CD8-positive, alpha-beta memory T cell (primary cell): ENCODE data around the gene TULP4. TPM values are rescaled to one million over a fixed set of nuclear protein-coding genes. Genes with fewer than 3 reads are reported as not detected.
A peak's percentile ranks its signal among the peaks of the same experiment; 100 is the strongest.

Experiments
- CTCF ChIA-PET: fragments of 350-600 bp; sonication (Branson Sonifier 250); formaldehyde crosslinking; loops from one replicate; lab custom pipeline; 2021; ENCODE audit warnings: antibody characterized with exemption; lab: Charles Lee
- POLR2A ChIA-PET: fragments of 350-600 bp; sonication (Branson Sonifier 250); formaldehyde crosslinking; loops from one replicate; lab custom pipeline; 2021; ENCODE audit warnings: antibody characterized with exemption; lab: Charles Lee
- DNase-seq, 5 donors: peaks; one replicate each; pipeline versions ENCODE4 v3.0.0 to v3.0.0-alpha.2; 2020 to 2022; ENCODE audit warnings: mixed read lengths in 1 of 5
- H3K27ac ChIP-seq: one replicate; pipeline ENCODE4 v1.7.0; 2013; ENCODE audit warnings: low read depth, mild to moderate bottlenecking, low read length, moderate library complexity
- H3K27me3 ChIP-seq: 2 replicates; pipeline ENCODE4 v1.7.0; 2013; ENCODE audit warnings: low read length, mild to moderate bottlenecking; ENCODE audit not compliant: insufficient read depth, poor library complexity, severe bottlenecking
- H3K36me3 ChIP-seq: 2 replicates; pipeline ENCODE4 v1.7.0; 2013; ENCODE audit warnings: mild to moderate bottlenecking, low read length, moderate library complexity; ENCODE audit not compliant: insufficient read depth
- H3K4me1 ChIP-seq: 2 replicates; pipeline ENCODE4 v1.7.0; 2013; ENCODE audit warnings: mild to moderate bottlenecking, low read length, moderate library complexity; ENCODE audit not compliant: insufficient read depth
- H3K4me3 ChIP-seq: 2 replicates; pipeline ENCODE4 v1.7.0; 2013; ENCODE audit warnings: mild to moderate bottlenecking, low read length
- H3K9me3 ChIP-seq: 2 replicates; pipeline ENCODE4 v1.7.0; 2013; ENCODE audit warnings: mild to moderate bottlenecking, low read length
- H3K27ac Mint-ChIP-seq, 8 donors: one replicate each; pipeline ENCODE4 v1.8.0; 2020 to 2021; ENCODE audit warnings: mixed read lengths in 8 of 8, mild to moderate bottlenecking in 6 of 8, inconsistent platforms in 3 of 8, moderate library complexity in 3 of 8
- H3K27me3 Mint-ChIP-seq, 2 donors: one replicate each; pipeline ENCODE4 v1.8.0; 2020 to 2021; ENCODE audit warnings: mixed read lengths in 2 of 2, mild to moderate bottlenecking in 1 of 2, moderate library complexity in 1 of 2
- H3K36me3 Mint-ChIP-seq, 3 donors: one replicate each; pipeline ENCODE4 v1.8.0; 2020 to 2021; ENCODE audit warnings: mixed read lengths in 3 of 3, inconsistent platforms in 1 of 3, mild to moderate bottlenecking in 1 of 3
- H3K4me1 Mint-ChIP-seq, 3 donors: one replicate each; pipeline ENCODE4 v1.8.0; 2020 to 2021; ENCODE audit warnings: mixed read lengths in 3 of 3, inconsistent platforms in 1 of 3, mild to moderate bottlenecking in 1 of 3
- H3K4me3 Mint-ChIP-seq, 7 donors: one replicate each; pipeline ENCODE4 v1.8.0; 2020 to 2021; ENCODE audit warnings: mixed read lengths in 7 of 7, mild to moderate bottlenecking in 6 of 7, moderate library complexity in 4 of 7, inconsistent platforms in 2 of 7
- H3K9me3 Mint-ChIP-seq, 5 donors: one replicate each; pipeline ENCODE4 v1.8.0; 2020 to 2022; ENCODE audit warnings: mixed read lengths in 5 of 5, mild to moderate bottlenecking in 3 of 5, moderate library complexity in 2 of 5, inconsistent platforms in 1 of 5
- polyA plus RNA-seq: library from polyadenylated mRNA; unstranded; fragments of 300-500 nt; fragmentation: Illumina TruSeq; gene quantifications from one replicate; pipeline ENCODE4 v1.2.3, GENCODE V29; 2021
- total RNA-seq, 2 experiments: library from RNA; stranded (reverse); gene quantifications; one replicate each; pipeline ENCODE4 v1.2.3, GENCODE V29; 2021

TULP4 gene
- total and polyA plus RNA-seq, 3 experiments from 2014 or later, result 26.9 to 50.1 (median 32.1) TPM

DNA sequence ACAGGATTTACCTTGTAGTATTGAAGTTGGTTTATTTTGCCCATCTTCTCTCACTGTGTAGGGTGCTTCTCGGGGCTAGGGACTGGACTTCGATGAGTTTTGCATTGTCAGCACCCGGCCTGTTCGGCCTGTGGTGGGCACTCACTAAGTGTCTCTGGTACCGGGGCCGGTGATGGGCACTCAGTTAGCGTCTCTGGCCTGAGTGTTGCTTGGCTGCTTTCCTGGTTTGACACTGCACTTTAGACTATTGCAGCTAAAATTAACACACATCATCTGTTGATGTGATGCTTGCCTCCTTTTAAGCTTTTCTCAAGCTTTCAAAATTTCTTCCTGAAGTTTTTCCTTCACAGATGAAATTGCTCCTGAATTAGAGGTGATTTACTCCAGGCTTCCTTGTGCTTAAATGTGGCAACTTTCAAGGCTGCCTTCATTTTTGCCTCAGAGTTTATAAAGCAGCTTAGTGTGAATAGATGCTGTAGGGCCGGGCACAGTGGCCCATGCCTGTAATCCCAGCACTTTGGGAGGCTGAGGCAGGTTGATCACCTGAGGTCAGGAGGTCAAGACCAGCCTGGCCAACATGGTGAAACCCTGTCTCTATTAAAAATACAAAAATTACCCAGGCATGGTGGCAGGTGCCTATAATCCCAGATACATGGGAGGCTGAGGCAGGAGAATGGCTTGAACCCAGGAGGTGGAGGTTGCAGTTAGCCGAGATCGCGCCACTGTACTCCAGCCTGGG is 41.7 kb upstream of the TULP4 start:
- Mint-ChIP-seq H3K36me3 (peaks cover 6 to 27% (median 7%) of the 10 kb centered on the region in 3 donors), H3K27me3 (no peaks in the 10 kb centered on the region), H3K9me3 (no peaks in the 10 kb centered on the region), H3K4me3 (peak overlapping the region in 6 of 7 donors; percentile 35 to 78 (median 46)), H3K27ac (peak overlapping the region; percentile 29 to 85 (median 72)), H3K4me1 (peaks cover 31 to 39% (median 37%) of the 10 kb centered on the region in 3 donors)
- Histone ChIP-seq H3K4me1 (peaks cover 18% of the 10 kb centered on the region), H3K9me3 (no peaks in the 10 kb centered on the region), H3K27ac (peak overlapping the region; percentile 17), H3K27me3 (no peaks in the 10 kb centered on the region), H3K4me3 (no peak overlapping the region), H3K36me3 (no peaks in the 10 kb centered on the region)
- CTCF ChIA-PET, result interaction anchor here (0.7 to 2.6 kb wide), 2 partner anchors 56 to 873 kb away, joined by 3 to 9 read pairs; no protein-coding TSS in a partner anchor
- DNase-seq, result no peak
- POLR2A ChIA-PET, result interaction anchor here (0.5 to 2.4 kb wide), 5 partner anchors 8 to 38 kb away, joined by 3 to 10 read pairs (median 3); no protein-coding TSS in a partner anchor

DNA sequence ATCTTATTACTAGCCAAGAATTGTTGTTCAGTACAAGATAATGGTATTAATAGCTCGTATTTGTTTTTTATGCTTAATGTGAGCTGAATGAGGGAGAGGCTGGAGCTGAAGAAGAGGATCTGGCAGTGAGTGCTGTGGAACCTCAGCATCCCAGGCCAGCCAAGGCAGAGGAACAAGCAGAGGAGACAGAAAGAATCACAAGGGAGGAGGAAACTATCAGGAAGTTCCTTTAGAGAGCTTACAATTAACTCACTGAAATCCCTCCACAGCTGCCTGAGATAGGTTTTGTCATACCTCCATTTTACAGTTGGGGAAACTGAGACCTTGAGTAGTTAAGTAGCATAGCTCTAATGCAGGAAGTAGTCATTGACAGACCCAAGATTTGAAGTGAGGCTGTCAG is 39.9 kb upstream of the TULP4 start:
- no peaks in the 10 kb centered on the region for H3K27me3 ChIP-seq
- ChIA-PET CTCF (interaction anchor here (1.4 kb wide), 1 partner anchor 51 kb away, joined by 6 read pairs; no protein-coding TSS in a partner anchor), POLR2A (no interaction called here)
- Mint-ChIP-seq H3K4me1 (peaks cover 32 to 44% (median 40%) of the 10 kb centered on the region in 3 donors), H3K9me3 (no peaks in the 10 kb centered on the region), H3K36me3 (peaks cover 6 to 26% (median 8%) of the 10 kb centered on the region in 3 donors), H3K27ac (no peak overlapping the region), H3K27me3 (no peaks in the 10 kb centered on the region), H3K4me3 (no peak overlapping the region)
- no peak overlapping the region for H3K27ac ChIP-seq
- no peaks in the 10 kb centered on the region for H3K36me3 ChIP-seq
- no peaks in the 10 kb centered on the region for H3K9me3 ChIP-seq
- peaks cover 18% of the 10 kb centered on the region for H3K4me1 ChIP-seq
- no peak for DNase-seq
- H3K4me3 ChIP-seq, result no peak overlapping the region

DNA sequence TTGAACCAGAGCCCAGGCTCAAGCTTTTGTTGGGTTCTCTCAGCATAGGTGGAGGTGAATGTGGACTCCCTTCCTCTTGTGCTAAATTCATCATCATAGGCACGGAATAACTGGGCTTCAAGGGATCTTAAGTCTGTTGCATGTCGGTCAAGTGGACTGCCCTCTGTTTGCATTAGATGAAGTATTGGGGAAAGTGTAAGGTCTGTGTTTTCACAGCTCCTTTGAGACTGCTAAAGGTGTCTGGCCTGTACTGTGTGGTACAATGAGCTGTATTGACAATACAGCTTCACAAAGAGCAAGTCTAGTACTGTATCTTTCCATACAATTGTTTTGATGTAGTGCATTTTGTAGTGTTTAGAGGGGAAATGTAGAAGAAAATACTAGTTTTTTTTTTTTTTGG is 34.3 kb upstream of the TULP4 start:
- Mint-ChIP-seq H3K36me3 (peaks cover 6 to 17% (median 11%) of the 10 kb centered on the region in 3 donors), H3K27ac (peak overlapping the region in 2 of 8 donors; percentile 17 to 21), H3K9me3 (no peaks in the 10 kb centered on the region), H3K27me3 (no peaks in the 10 kb centered on the region), H3K4me3 (no peak overlapping the region), H3K4me1 (peaks cover 23 to 27% (median 23%) of the 10 kb centered on the region in 3 donors)
- DNase-seq, result no peak
- Histone ChIP-seq H3K9me3 (no peaks in the 10 kb centered on the region), H3K36me3 (no peaks in the 10 kb centered on the region), H3K27ac (no peak overlapping the region), H3K4me1 (peaks cover 6% of the 10 kb centered on the region), H3K4me3 (no peak overlapping the region), H3K27me3 (no peaks in the 10 kb centered on the region)
- CTCF ChIA-PET, result no interaction called here
- POLR2A ChIA-PET, result interaction anchor here (0.5 kb wide), 1 partner anchor 131 kb away, joined by 3 read pairs; no protein-coding TSS in a partner anchor

- Mint-ChIP-seq H3K27ac (no peak overlapping the region), H3K36me3 (peaks cover 3 to 8% (median 7%) of the 10 kb centered on the region in 3 donors)
- CTCF ChIA-PET, result no interaction called here
Observed at GRCh38 chr6:158279615-158280014, 32.6 kb upstream of the TULP4 start.

GRCh38 chr6:158283304-158283980 is 28.8 kb upstream of the TULP4 start:
- CTCF ChIA-PET, result no interaction called here
- H3K9me3 ChIP-seq, result no peaks in the 10 kb centered on the region
- no peaks in the 10 kb centered on the region for H3K36me3 ChIP-seq
- H3K4me3 Mint-ChIP-seq, result peak overlapping the region in 5 of 7 donors; percentile 25 to 63 (median 54)
- H3K27ac ChIP-seq, result no peak overlapping the region
- H3K27me3 ChIP-seq, result no peaks in the 10 kb centered on the region
- H3K27ac Mint-ChIP-seq, result peak overlapping the region; percentile 54 to 98 (median 92)
- peaks cover 47 to 53% (median 50%) of the 10 kb centered on the region in 3 donors for H3K4me1 Mint-ChIP-seq
- H3K36me3 Mint-ChIP-seq, result peaks cover 0 to 7% (median 2%) of the 10 kb centered on the region in 3 donors
- peak in 4 of 5 donors; percentile 7 to 52 (median 24) for DNase-seq
- no peaks in the 10 kb centered on the region for H3K27me3 Mint-ChIP-seq
- no peak overlapping the region for H3K4me3 ChIP-seq
- POLR2A ChIA-PET, result interaction anchor here (0.6 kb wide), 1 partner anchor 12 kb away, joined by 3 read pairs; no protein-coding TSS in a partner anchor
- H3K4me1 ChIP-seq, result peaks cover 37% of the 10 kb centered on the region
- no peaks in the 10 kb centered on the region for H3K9me3 Mint-ChIP-seq

More at GRCh38 chr6:158279615-158280014, 32.6 kb upstream of the TULP4 start:
- peaks cover 34 to 37% (median 36%) of the 10 kb centered on the region in 3 donors for H3K4me1 Mint-ChIP-seq
- POLR2A ChIA-PET, result no interaction called here
- H3K4me3 Mint-ChIP-seq, result no peak overlapping the region
- H3K27me3 Mint-ChIP-seq, result no peaks in the 10 kb centered on the region
- Histone ChIP-seq H3K36me3 (no peaks in the 10 kb centered on the region), H3K9me3 (no peaks in the 10 kb centered on the region), H3K27me3 (no peaks in the 10 kb centered on the region), H3K27ac (no peak overlapping the region), H3K4me3 (no peak overlapping the region), H3K4me1 (peaks cover 22% of the 10 kb centered on the region)
- no peaks in the 10 kb centered on the region for H3K9me3 Mint-ChIP-seq
- DNase-seq, result no peak

GRCh38 chr6:158284007-158284875 is 28.0 kb upstream of the TULP4 start:
- ChIA-PET POLR2A (no interaction called here), CTCF (interaction anchor here (1.7 kb wide), 1 partner anchor 63 kb away, joined by 6 read pairs; no protein-coding TSS in a partner anchor)
- H3K36me3 ChIP-seq, result no peaks in the 10 kb centered on the region
- DNase-seq, result peak in 2 of 5 donors; percentile 14 to 36
- H3K27ac ChIP-seq, result no peak overlapping the region
- H3K27me3 ChIP-seq, result no peaks in the 10 kb centered on the region
- Mint-ChIP-seq H3K9me3 (no peaks in the 10 kb centered on the region), H3K27me3 (no peaks in the 10 kb centered on the region), H3K36me3 (peaks cover 0 to 4% (median 0%) of the 10 kb centered on the region in 3 donors), H3K27ac (peak overlapping the region; percentile 54 to 98 (median 92)), H3K4me3 (peak overlapping the region; percentile 25 to 63 (median 48)), H3K4me1 (peaks cover 47 to 53% (median 52%) of the 10 kb centered on the region in 3 donors)
- no peaks in the 10 kb centered on the region for H3K9me3 ChIP-seq
- peaks cover 37% of the 10 kb centered on the region for H3K4me1 ChIP-seq
- no peak overlapping the region for H3K4me3 ChIP-seq

DNA sequence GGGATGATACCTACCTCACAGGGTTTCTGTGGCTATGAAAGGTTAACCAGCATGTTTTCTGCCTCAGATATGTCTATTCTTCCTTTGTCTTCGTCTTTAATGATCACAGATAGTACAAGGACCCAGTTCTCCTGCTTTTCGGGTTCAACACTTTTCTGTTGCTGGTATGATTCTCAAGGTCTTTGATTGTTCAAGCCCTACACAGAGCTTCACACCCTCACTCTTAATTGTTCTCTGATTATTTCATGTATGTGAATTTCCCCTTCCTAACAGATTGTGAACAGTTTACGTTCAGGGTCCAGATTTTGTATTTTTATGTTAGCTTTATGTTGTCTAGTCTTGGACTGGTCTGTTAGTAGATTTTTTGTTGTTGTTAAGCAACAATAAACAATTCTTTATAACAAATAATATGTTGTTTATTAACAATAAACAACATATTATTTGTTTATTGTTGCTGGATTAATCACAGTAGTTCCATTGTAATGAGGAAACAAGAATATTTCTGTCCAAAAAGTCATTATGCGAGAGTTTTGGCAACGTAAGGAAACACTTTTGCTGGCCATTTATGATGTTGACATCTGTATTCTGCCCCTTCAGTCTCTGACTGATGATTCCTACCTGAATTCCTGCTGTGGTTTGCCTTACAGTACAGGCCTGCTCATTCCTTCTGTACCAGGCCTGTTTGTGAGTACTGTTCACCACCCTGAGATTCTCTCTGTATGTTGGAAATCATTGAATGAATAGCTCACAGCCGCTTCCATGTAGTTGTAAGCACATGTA is 27.2 kb upstream of the TULP4 start:
- ChIA-PET CTCF (interaction anchor here (1.7 kb wide), 1 partner anchor 64 kb away, joined by 6 read pairs; no protein-coding TSS in a partner anchor), POLR2A (no interaction called here)
- no peaks in the 10 kb centered on the region for H3K27me3 Mint-ChIP-seq
- H3K9me3 Mint-ChIP-seq, result no peaks in the 10 kb centered on the region
- Histone ChIP-seq H3K9me3 (no peaks in the 10 kb centered on the region), H3K4me1 (peaks cover 44% of the 10 kb centered on the region), H3K27me3 (no peaks in the 10 kb centered on the region), H3K4me3 (no peak overlapping the region), H3K27ac (no peak overlapping the region), H3K36me3 (no peaks in the 10 kb centered on the region)
- peaks cover 53 to 59% (median 57%) of the 10 kb centered on the region in 3 donors for H3K4me1 Mint-ChIP-seq
- DNase-seq, result no peak
- H3K27ac Mint-ChIP-seq, result peak overlapping the region; percentile 54 to 98 (median 92)
- H3K4me3 Mint-ChIP-seq, result peak overlapping the region in 5 of 7 donors; percentile 28 to 63 (median 57)
- peaks cover 0 to 4% (median 0%) of the 10 kb centered on the region in 3 donors for H3K36me3 Mint-ChIP-seq
